OCI-LY3 (cell line): ENCODE measurements around the gene DNAJC17.

Source experiments
- H2AFZ ChIP-seq: fragments of 200-600, 300-600 bp; shearing (Covaris generic); 2 replicates; pipeline ENCODE4 v1.6.0; 2014; ENCODE audit warnings: antibody characterized with exemption, low read depth, low read length
- H3K27ac ChIP-seq: fragments of 200-600, 300-600 bp; sonication (generic); 2 replicates; pipeline ENCODE4 v1.5.1; 2014; ENCODE audit warnings: mild to moderate bottlenecking, low read length, moderate library complexity, mixed read lengths
- H3K27me3 ChIP-seq: fragments of 200-600, 300-600 bp; sonication (generic); 2 replicates; pipeline ENCODE4 v1.6.1; 2014; ENCODE audit warnings: low read depth, low read length, mixed read lengths
- H3K36me3 ChIP-seq: fragments of 200-600, 300-600 bp; sonication (generic); replicated peaks from 2 replicates; pipeline ENCODE3; 2014; ENCODE audit warnings: low read depth, low read length, mixed read lengths
- H3K4me1 ChIP-seq: fragments of 300-600, 200-600 bp; sonication (generic); 2 replicates; pipeline ENCODE4 v1.6.1; 2014; ENCODE audit warnings: low read length, mixed read lengths
- H3K4me2 ChIP-seq: fragments of 200-600, 300-600 bp; sonication (generic); 2 replicates; pipeline ENCODE4 v1.6.1; 2014; ENCODE audit warnings: low read length, mixed read lengths
- H3K4me3 ChIP-seq: fragments of 300-600, 200-600 bp; sonication (generic); 2 replicates; pipeline ENCODE4 v1.5.1; 2014; ENCODE audit warnings: antibody characterized with exemption, mild to moderate bottlenecking, low read length, moderate library complexity
- H3K79me2 ChIP-seq: fragments of 300-600, 200-600 bp; shearing (Covaris generic); 2 replicates; pipeline ENCODE4 v1.6.1; 2014; ENCODE audit warnings: mild to moderate bottlenecking, low read length, mixed read lengths
- H3K9ac ChIP-seq: fragments of 300-600, 200-600 bp; shearing (Covaris generic); 2 replicates; pipeline ENCODE4 v1.6.0; 2014; ENCODE audit warnings: mild to moderate bottlenecking, low read length, moderate library complexity
- H3K9me3 ChIP-seq: fragments of 200-600, 300-600 bp; shearing (Covaris generic); 2 replicates; pipeline ENCODE4 v1.6.1; 2014; ENCODE audit warnings: low read length, mixed read lengths; ENCODE audit not compliant: insufficient read depth
- H4K20me1 ChIP-seq: fragments of 200-600, 300-600 bp; sonication (generic); 2 replicates; pipeline ENCODE4 v1.6.1; 2016; ENCODE audit warnings: low read length, mixed read lengths; ENCODE audit not compliant: insufficient read depth
- CTCF ChIP-seq: fragments of 200-600, 300-600 bp; sonication (generic); IDR thresholded peaks from 2 replicates; pipeline ENCODE4 v1.5.1; 2014; ENCODE audit warnings: antibody characterized with exemption, low read length, low read depth
- EZH2phosphoT487 ChIP-seq: fragments of 200-600 bp; shearing (Covaris generic); IDR thresholded peaks from 2 replicates; pipeline ENCODE4 v1.6.1; 2018; ENCODE audit warnings: antibody characterized with exemption, mixed run types, low read depth

The DNAJC17 gene

GRCh38 chr15:40749151-40749630 lies 58.1 kb downstream of the DNAJC17 start:
- Histone ChIP-seq H3K9ac (no peak overlapping the region), H3K27me3 (no peaks in the 10 kb centered on the region), H3K27ac (no peak overlapping the region), H3K36me3 (peaks cover 39% of the 10 kb centered on the region), H2AFZ (no peak overlapping the region), H3K4me3 (no peak overlapping the region), H3K4me1 (peaks cover 22% of the 10 kb centered on the region), H4K20me1 (no peaks in the 10 kb centered on the region), H3K4me2 (no peak overlapping the region), H3K79me2 (peaks cover 29% of the 10 kb centered on the region), H3K9me3 (no peaks in the 10 kb centered on the region)
- TF ChIP-seq CTCF (no peak), EZH2phosphoT487 (no peak)

GRCh38 chr15:40747685-40748631 lies 59.3 kb downstream of the DNAJC17 start:
- no peak overlapping the region for H3K9ac ChIP-seq
- H3K4me3 ChIP-seq = no peak overlapping the region
- no peak overlapping the region for H3K27ac ChIP-seq
- H3K79me2 ChIP-seq = peaks cover 18% of the 10 kb centered on the region
- H3K27me3 ChIP-seq = no peaks in the 10 kb centered on the region
- no peaks in the 10 kb centered on the region for H4K20me1 ChIP-seq
- no peak overlapping the region for H2AFZ ChIP-seq
- TF ChIP-seq EZH2phosphoT487 (no peak), CTCF (no peak)
- no peaks in the 10 kb centered on the region for H3K9me3 ChIP-seq
- H3K4me2 ChIP-seq = no peak overlapping the region
- peaks cover 24% of the 10 kb centered on the region for H3K4me1 ChIP-seq
- H3K36me3 ChIP-seq = peaks cover 47% of the 10 kb centered on the region

- Histone ChIP-seq H3K27ac (no peak overlapping the region), H3K4me2 (no peak overlapping the region), H2AFZ (no peak overlapping the region), H3K36me3 (peaks cover 46% of the 10 kb centered on the region), H3K27me3 (no peaks in the 10 kb centered on the region), H4K20me1 (no peaks in the 10 kb centered on the region), H3K79me2 (peaks cover 8% of the 10 kb centered on the region), H3K4me1 (peaks cover 24% of the 10 kb centered on the region), H3K9ac (no peak overlapping the region), H3K9me3 (no peaks in the 10 kb centered on the region), H3K4me3 (no peak overlapping the region)
- no peak for TF ChIP-seq EZH2phosphoT487
- no peak for TF ChIP-seq CTCF
Measured at GRCh38 chr15:40746916-40747418, 60.3 kb downstream of the DNAJC17 start.

- H3K9me3 ChIP-seq = no peaks in the 10 kb centered on the region
- no peak overlapping the region for H3K27ac ChIP-seq
- H3K9ac ChIP-seq = no peak overlapping the region
Measured at GRCh38 chr15:40744815-40745152, 62.5 kb downstream of the DNAJC17 start.

More at GRCh38 chr15:40744815-40745152, 62.5 kb downstream of the DNAJC17 start:
- Histone ChIP-seq H4K20me1 (no peaks in the 10 kb centered on the region), H3K36me3 (peaks cover 34% of the 10 kb centered on the region), H3K79me2 (no peaks in the 10 kb centered on the region), H3K4me3 (no peak overlapping the region), H3K27me3 (no peaks in the 10 kb centered on the region), H3K4me1 (peaks cover 24% of the 10 kb centered on the region), H2AFZ (no peak overlapping the region), H3K4me2 (no peak overlapping the region)
- TF ChIP-seq EZH2phosphoT487 (no peak), CTCF (no peak)
